Effector memory CD8-positive, alpha-beta T cell (primary cell): ENCODE measurements around the gene RASL11B.
A peak's percentile ranks its signal among the peaks of the same experiment; 100 is the strongest.
"Not testable (repeated sequence)": the region's sequence is repeated elsewhere in the genome, so short reads cannot be mapped to it uniquely, and the experiment has no call there.

Experiments
- ATAC-seq: fragments of 150-1000 bp; cut with Tn5 transposase; replicated peaks from 2 replicates; pipeline ENCODE4 v1.10.0; 2021; ENCODE audit warnings: mild to moderate bottlenecking, moderate library complexity
- DNase-seq, 3 experiments: peaks; one replicate each; pipeline ENCODE4 v3.0.0; 2021
- H3K27ac Mint-ChIP-seq, 2 donors: one replicate each; pipeline ENCODE4 v1.8.0; 2022; ENCODE audit warnings: mild to moderate bottlenecking in 2 of 2, mixed read lengths in 2 of 2, moderate library complexity in 2 of 2
- H3K27me3 Mint-ChIP-seq, 2 donors: one replicate each; pipeline ENCODE4 v1.8.0; 2022; ENCODE audit warnings: mixed read lengths in 2 of 2
- H3K36me3 Mint-ChIP-seq: one replicate; pipeline ENCODE4 v1.8.0; 2022; ENCODE audit warnings: mild to moderate bottlenecking, moderate library complexity, mixed read lengths; ENCODE audit not compliant: insufficient read depth
- H3K4me1 Mint-ChIP-seq, 2 donors: one replicate each; pipeline ENCODE4 v1.8.0; 2022; ENCODE audit warnings: low read depth in 2 of 2, mixed read lengths in 2 of 2
- H3K4me3 Mint-ChIP-seq, 2 donors: one replicate each; pipeline ENCODE4 v1.8.0; 2022; ENCODE audit warnings: mild to moderate bottlenecking in 2 of 2, mixed read lengths in 2 of 2, moderate library complexity in 2 of 2
- H3K9me3 Mint-ChIP-seq, 2 donors: one replicate each; pipeline ENCODE4 v1.8.0; 2022; ENCODE audit warnings: mixed read lengths in 2 of 2
- total RNA-seq, 9 experiments: gene quantifications; one replicate each; lab custom pipeline; 2026; lab: John Stamatoyannopoulos, UW

The RASL11B gene, protein sequence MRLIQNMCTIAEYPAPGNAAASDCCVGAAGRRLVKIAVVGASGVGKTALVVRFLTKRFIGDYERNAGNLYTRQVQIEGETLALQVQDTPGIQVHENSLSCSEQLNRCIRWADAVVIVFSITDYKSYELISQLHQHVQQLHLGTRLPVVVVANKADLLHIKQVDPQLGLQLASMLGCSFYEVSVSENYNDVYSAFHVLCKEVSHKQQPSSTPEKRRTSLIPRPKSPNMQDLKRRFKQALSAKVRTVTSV
- 0 to 0.13 (median 0) reads per million in 9 experiments for total RNA-seq

DNA sequence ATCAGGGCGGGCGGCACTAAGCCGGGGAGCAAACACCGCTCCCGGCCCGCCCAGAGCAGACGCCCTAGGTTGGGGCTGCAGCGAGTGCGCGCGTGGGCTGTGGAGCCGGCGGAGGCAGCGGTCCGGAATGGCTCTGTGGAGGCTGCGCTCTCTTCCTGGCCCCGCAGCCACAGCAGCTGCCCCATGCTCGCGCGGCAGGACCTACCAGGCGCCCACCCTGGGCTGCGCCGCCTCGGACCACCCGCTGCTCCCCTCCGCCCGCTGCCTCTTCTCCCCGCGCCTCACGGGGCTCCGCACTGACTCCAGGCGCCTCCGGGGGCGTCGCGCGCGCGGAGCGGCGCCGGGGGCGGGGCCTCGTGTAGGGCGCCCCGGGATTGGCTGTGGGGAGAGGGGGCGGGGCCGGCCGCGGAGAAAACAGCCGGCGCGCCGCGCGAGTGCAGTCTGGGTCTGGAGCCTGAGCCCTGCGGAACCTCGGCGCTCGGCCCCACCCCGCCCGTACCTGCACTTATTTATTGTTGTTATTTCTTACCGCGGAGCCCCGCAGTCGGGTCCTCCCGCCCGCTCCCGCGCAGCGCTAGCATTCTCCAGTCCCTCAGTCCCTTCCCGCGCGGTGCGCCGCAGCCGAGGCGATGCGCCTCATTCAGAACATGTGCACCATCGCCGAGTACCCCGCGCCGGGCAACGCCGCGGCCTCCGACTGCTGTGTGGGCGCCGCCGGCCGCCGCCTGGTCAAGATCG is at the start of gene RASL11B:
Gene RASL11B, plus strand, starts transcription at position 439 of the 738 bp plus-strand sequence. Its CDS starts 191 bp downstream, at position 630.
- no peaks in the 10 kb centered on the region for H3K9me3 Mint-ChIP-seq
- ATAC-seq (peak; percentile 96), DNase-seq (peak; percentile 72 to 77 (median 72))
- no peak within 1 kb of the TSS for H3K27ac Mint-ChIP-seq
- H3K36me3 Mint-ChIP-seq = no peaks in the 10 kb centered on the region
- peaks cover 8% of the 10 kb centered on the region in 2 donors for H3K4me1 Mint-ChIP-seq
- H3K27me3 Mint-ChIP-seq = peaks cover 53 to 58% of the 10 kb centered on the region in 2 donors
- peak within 1 kb of the TSS; percentile 70 for H3K4me3 Mint-ChIP-seq

DNA sequence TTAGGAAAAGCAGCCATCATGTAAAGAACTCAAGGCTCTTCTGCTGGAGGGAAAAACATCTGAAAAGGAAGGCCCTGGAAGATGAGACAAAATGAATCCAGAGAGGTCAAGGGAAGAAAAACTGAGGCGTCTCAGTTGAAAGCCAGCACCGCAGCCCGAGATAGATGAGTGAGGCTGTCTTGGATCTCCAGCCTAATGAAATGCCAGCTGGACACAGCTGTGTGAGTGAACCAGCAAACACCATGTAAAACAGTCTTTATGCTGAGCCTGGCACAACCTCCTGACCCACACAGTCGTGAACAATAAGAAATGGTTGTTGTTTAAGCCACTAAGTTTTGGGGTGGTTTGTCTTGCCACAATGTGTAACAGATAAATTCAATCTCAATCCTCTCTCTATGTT is 48.6 kb upstream of the RASL11B start:
- no peaks in the 10 kb centered on the region for H3K27me3 Mint-ChIP-seq
- ATAC-seq (no peak), DNase-seq (no peak)
- H3K9me3 Mint-ChIP-seq = no peaks in the 10 kb centered on the region
- no peak overlapping the region for H3K4me3 Mint-ChIP-seq
- H3K27ac Mint-ChIP-seq = no peak overlapping the region
- H3K36me3 Mint-ChIP-seq = peaks cover 3% of the 10 kb centered on the region
- no peaks in the 10 kb centered on the region for H3K4me1 Mint-ChIP-seq

DNA sequence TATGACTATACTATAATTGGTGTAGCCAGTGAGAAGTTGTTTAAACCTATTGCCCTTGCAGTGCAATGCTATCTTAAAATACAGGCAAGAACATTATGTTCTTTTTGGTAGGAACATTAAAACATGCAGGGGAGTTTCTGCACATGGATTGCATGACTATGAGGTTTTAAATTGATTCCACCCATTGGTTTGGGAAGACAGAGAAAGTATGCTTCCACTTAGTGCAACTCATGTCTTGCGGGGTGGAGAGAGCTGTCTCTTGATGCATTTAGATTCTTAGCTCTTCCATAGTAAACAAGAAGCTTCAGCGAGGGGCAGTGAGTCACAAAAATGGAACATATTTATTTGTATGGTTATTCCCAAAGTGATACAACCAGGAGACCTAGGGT is 39.5 kb upstream of the RASL11B start:
- Mint-ChIP-seq H3K36me3 (no peaks in the 10 kb centered on the region), H3K4me3 (no peak overlapping the region), H3K4me1 (peaks cover 0 to 4% of the 10 kb centered on the region in 2 donors), H3K27ac (no peak overlapping the region), H3K9me3 (no peaks in the 10 kb centered on the region), H3K27me3 (no peaks in the 10 kb centered on the region)
- ATAC-seq (no peak), DNase-seq (no peak)

DNA sequence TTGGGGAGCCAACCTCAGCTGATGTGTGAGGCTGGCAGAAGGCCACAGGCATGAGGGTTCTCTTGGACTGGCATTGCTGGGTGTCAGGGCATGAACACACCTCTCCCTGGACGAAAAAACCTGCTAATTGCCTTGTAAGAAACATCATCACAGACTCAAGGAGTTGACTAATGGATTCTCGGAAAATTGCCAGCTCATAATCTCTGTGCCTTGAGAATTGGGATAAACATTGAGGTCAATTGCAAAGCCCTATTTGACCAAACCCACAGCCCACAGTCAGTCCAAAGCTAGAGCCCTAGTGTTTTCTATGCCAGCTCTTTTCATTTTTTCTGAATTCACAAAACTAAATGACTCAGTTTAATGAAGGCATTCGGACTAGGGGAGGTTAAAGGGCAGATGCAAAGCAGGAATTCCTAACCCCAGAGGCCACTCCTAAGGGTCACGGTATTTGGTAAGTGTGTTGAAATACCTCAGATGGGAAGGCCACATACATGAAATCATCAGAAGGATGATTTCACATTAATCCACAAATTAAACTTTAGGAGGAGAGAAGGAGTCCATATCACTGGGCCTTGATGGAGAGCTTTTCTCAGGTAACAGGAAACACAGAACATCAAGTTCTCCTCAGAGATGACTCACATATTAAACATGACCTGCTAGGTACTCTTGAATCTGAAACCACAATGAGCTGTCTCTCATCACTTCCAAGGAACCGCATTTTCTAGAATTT is 39.0 kb upstream of the RASL11B start:
- Mint-ChIP-seq H3K9me3 (no peaks in the 10 kb centered on the region), H3K36me3 (no peaks in the 10 kb centered on the region), H3K27me3 (no peaks in the 10 kb centered on the region), H3K4me3 (no peak overlapping the region), H3K4me1 (peaks cover 0 to 4% of the 10 kb centered on the region in 2 donors), H3K27ac (no peak overlapping the region)
- DNase-seq = no peak
- no peak for ATAC-seq

DNA sequence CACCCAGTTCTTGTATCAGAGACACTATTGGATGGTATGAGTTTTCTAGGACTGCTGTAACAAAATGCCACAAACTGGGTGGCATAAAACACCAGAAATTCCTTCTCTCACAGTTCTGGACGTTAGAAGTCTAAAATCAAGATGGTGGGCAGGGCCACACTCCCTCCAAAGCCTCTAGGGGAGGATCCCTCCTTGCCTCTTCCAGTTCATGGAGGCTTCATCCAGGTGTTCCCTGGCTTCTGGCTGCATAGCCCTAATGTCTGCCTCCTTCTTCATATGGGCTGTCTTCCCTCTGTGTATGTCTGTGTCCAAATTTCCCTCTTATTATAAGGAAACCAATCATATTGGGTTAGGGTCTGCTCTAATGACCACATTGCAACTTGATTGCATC is 38.4 kb upstream of the RASL11B start:
- H3K36me3 Mint-ChIP-seq = no peaks in the 10 kb centered on the region
- H3K9me3 Mint-ChIP-seq = no peaks in the 10 kb centered on the region
- no peaks in the 10 kb centered on the region for H3K27me3 Mint-ChIP-seq
- H3K27ac Mint-ChIP-seq = no peak overlapping the region
- no peak for DNase-seq
- H3K4me1 Mint-ChIP-seq = peaks cover 0 to 4% of the 10 kb centered on the region in 2 donors
- H3K4me3 Mint-ChIP-seq = no peak overlapping the region
- no peak for ATAC-seq

DNA sequence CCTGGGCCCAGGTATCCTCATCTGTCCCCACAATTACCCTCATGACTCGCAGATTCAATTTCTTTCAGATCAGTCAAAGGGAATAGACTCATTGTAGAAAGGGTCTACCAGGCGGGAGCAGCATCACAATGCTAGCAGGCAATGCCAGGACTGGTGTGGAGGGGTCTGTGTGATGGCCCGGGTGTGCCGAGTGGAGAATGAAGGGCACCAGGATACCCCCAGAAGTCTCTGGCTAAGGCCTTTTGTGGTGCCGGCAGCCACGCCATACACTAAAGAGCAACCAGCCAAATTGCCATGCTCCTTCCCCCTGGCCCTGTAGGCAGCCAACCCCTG is 37.9 kb upstream of the RASL11B start:
- peaks cover 0 to 4% of the 10 kb centered on the region in 2 donors for H3K4me1 Mint-ChIP-seq
- no peak for DNase-seq
- H3K4me3 Mint-ChIP-seq = no peak overlapping the region
- H3K27me3 Mint-ChIP-seq = no peaks in the 10 kb centered on the region
- no peak overlapping the region for H3K27ac Mint-ChIP-seq
- ATAC-seq = no peak
- no peaks in the 10 kb centered on the region for H3K9me3 Mint-ChIP-seq
- H3K36me3 Mint-ChIP-seq = no peaks in the 10 kb centered on the region

DNA sequence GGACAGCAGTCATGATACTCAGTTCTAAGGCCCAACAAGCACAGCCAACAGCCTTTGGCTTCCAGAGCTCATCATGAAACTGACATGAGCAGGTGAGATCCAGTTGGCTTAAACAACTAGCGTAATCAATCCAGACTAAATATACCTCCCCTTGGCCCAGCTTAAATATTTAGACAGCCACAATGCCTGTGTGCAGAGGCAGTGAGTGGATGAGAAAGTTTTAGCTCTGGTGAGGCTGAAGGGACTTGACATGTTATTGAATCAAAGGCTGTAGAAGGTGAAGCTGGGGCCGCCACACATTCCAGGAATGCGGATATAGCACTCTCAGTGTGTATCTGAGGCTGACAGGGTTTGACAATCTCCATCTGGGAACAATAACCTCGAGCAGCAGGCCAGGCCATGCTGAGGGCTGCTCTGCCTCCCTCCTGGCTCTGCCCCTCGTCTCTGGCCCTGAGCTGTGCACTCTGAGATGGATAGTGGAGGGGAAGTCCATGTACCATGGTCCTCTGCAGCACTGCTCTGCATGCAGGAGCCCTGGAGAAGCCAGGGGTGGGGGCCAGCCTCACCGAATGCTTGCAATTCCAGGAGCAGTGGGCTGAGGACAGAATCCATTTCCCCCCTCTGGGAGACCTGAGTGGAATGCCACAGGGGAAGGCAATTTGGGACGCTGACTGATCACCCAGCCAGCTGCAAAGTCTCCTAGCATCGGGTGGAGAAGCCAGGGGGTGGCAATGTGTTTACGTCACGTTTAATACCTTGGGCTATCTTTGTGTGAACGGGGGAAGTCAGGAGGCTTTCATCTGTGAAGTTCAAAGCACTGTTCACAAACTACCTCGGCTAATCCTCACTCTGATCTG is 37.3 kb upstream of the RASL11B start:
- ATAC-seq = no peak
- Mint-ChIP-seq H3K9me3 (no peaks in the 10 kb centered on the region), H3K4me3 (no peak overlapping the region), H3K27me3 (peaks cover under 1 to 3% of the 10 kb centered on the region in 2 donors), H3K27ac (no peak overlapping the region), H3K36me3 (no peaks in the 10 kb centered on the region), H3K4me1 (peaks cover 0 to 4% of the 10 kb centered on the region in 2 donors)
- no peak for DNase-seq

DNA sequence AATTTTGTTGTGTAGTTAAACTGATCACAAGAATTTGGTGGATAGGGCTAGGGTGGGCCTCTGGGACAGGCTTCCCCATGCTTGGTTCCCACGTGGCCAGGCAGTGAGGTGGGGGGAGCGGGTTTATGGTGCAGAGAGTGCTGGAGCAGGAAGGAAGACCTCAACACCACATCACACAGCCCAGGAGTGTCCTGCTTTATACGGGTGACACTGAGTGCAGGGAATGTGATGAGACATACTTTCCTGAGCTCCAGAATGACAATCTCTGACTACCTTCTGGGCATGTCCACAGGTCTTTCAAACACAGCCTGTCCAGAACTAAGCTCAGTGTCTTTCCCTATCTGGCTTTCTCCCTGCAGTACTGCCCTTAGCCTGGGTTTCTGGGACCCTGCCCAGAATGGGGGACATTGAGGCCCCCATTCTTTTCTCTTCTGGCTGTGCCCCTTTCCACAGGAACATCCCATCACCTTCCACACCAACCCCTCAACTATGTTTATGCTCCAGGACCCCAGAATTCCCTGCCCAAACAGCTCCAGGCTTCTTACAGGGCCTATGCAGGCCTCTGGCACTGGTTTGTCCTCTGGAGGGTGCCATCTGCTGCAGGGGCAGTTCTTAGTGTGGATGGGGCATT is 36.5 kb upstream of the RASL11B start:
- no peaks in the 10 kb centered on the region for H3K9me3 Mint-ChIP-seq
- no peak for DNase-seq
- no peaks in the 10 kb centered on the region for H3K36me3 Mint-ChIP-seq
- peaks cover 4 to 8% of the 10 kb centered on the region in 2 donors for H3K27me3 Mint-ChIP-seq
- no peak overlapping the region for H3K27ac Mint-ChIP-seq
- no peak for ATAC-seq
- H3K4me1 Mint-ChIP-seq = peaks cover 0 to 4% of the 10 kb centered on the region in 2 donors
- no peak overlapping the region for H3K4me3 Mint-ChIP-seq

DNA sequence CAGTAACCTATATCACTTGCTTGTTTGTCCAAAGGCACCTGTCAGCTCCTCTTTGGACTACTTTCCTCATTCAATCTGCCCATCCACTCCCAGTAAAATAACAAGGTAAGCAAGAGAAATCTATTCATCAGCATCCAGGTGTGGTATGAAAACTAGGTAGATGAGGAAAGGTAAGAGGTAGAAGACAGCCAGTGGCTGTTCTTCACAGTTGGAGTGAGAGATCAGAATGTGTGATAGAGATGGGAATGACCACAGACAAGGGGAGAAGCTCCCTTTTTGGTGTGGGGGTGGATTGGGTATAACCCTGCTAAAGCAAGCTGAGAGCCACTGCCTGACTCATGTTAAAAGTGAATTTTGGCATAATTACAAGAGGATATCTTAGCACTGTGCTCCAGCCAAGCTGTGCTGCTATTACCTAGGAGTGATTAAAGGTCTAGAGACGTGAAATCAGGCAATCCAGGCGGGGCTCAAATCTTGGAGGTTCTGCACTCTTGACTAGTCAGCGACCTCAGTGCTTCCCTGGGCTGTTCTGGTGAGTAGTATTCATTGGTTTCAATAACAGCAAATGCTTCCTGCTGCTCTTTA is 28.1 kb upstream of the RASL11B start:
- Mint-ChIP-seq H3K4me3 (no peak overlapping the region), H3K27me3 (peaks cover 31 to 65% of the 10 kb centered on the region in 2 donors), H3K27ac (no peak overlapping the region), H3K9me3 (no peaks in the 10 kb centered on the region), H3K4me1 (no peaks in the 10 kb centered on the region), H3K36me3 (no peaks in the 10 kb centered on the region)
- DNase-seq = no peak
- ATAC-seq = no peak

DNA sequence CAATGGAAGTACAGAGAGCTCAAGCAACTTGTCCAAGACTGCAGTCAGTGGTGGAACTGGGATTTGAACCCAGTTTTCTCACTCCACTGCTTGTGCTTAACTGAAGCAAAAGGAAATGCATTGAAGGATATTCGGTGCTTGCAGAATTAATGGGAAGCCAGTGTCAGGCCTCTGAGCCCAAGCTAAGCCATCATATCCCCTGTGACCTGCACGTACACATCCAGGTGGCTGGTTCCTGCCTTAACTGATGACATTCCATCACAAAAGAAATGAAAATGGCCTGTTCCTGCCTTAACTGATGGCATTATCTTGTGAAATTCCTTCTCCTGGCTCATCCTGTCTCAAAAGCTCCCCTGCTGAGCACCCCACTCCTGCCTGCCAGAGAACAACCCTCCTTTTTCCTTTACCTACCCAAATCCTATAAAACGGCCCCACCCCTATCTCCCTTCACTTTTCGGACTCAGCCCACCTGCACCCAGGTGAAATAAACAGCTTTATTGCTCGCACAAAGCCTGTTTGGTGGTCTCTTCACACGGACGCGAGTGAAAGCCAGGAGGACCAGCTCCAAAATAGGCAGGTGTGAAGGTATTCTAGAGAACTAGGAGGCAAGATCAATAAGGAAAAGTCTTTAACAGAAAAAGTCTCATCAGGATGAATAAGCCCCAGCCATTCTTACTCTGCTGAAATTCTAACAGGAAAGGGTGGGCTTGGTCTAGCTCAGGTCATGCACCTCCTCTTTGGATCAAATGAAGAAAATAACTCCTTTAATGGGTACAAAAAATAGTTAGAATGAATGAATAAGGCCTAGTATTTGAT is 27.3 kb upstream of the RASL11B start:
- H3K4me3 Mint-ChIP-seq, DNase-seq, ATAC-seq, H3K9me3 Mint-ChIP-seq, H3K36me3 Mint-ChIP-seq, H3K4me1 Mint-ChIP-seq: not testable (repeated sequence)
- Mint-ChIP-seq H3K27me3 (peaks cover 36 to 66% of the 10 kb centered on the region in 2 donors), H3K27ac (peak overlapping the region in 1 of 2 donors; percentile 30)

DNA sequence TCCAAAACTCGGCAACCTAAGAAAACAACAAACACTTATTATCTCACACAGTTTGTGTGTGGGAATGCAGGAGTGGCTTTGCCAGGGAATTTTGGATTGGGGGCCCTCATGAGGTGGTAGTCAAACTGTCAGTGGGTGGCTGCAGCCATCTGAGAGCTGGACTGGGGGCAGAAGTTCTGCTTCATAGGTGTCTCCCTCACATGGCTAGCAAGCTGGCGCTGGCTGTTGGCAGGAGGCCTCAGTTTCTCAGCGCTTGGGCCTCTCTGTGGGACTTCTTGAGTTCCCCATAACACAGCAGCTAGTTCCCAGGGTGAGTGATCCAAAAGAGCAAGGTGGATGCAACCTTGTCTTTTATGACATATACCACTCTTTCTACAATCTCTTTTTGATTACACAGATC is 26.0 kb upstream of the RASL11B start:
- H3K36me3 Mint-ChIP-seq = no peaks in the 10 kb centered on the region
- H3K9me3 Mint-ChIP-seq = no peaks in the 10 kb centered on the region
- no peaks in the 10 kb centered on the region for H3K4me1 Mint-ChIP-seq
- DNase-seq (no peak), ATAC-seq (no peak)
- peaks cover 33 to 58% of the 10 kb centered on the region in 2 donors for H3K27me3 Mint-ChIP-seq
- no peak overlapping the region for H3K4me3 Mint-ChIP-seq
- no peak overlapping the region for H3K27ac Mint-ChIP-seq

DNA sequence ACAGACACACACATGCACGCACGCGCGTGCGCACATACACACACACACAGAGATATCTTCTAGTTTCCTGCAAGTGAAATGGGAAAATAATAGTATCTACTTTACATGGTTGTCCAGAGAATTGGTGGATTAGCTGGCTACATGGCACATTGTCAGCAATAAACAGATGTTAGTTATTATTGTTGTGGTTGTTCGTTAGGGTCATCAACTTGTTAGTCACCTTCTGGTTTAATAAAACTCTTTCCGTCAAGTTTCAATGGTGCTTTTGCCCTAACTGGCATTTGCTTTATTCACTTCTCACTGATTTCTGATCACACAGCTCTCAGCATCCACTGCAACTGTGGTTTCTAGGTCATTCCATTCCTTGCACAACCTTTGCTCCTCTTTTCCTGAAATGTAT is 25.4 kb upstream of the RASL11B start:
- no peak overlapping the region for H3K4me3 Mint-ChIP-seq
- no peaks in the 10 kb centered on the region for H3K36me3 Mint-ChIP-seq
- peaks cover 33 to 53% of the 10 kb centered on the region in 2 donors for H3K27me3 Mint-ChIP-seq
- ATAC-seq (no peak), DNase-seq (no peak)
- H3K9me3 Mint-ChIP-seq = no peaks in the 10 kb centered on the region
- no peaks in the 10 kb centered on the region for H3K4me1 Mint-ChIP-seq
- H3K27ac Mint-ChIP-seq = no peak overlapping the region
